Measurements from ENCODE around the gene SLC22A14. TPM values are rescaled to one million over a fixed set of nuclear protein-coding genes. Genes with fewer than 3 reads are reported as not detected.
"Not testable (repeated sequence)": the region's sequence is repeated elsewhere in the genome, so short reads cannot be mapped to it uniquely, and the experiment has no call there.

The SLC22A14 gene
- total RNA-seq, 2 experiments from 2014 or later = not detected

DNA sequence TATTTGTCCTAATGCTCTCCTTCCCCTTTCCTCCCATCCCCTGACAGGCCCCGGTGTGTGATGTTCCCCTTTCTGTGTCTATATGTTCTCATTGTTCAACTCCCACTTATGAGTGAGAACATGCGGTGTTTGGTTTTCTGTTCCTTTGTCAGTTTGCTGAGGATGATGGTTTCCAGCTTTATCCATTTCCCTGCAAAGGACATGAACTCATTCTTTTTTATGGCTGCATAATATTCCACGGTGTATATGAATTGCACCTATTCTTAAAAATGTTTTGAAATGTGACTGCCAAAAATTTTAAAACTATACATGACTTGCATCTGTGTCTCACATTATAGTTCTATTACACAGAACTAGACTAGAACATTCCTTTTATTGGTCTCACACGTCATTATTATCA, 38.5 kb downstream of the SLC22A14 start:
- H3K9me3 Mint-ChIP-seq; POLR2A ChIA-PET; DNase-seq; CTCF ChIA-PET; H3K4me3 Mint-ChIP-seq; H3K27ac Mint-ChIP-seq; H3K4me1 Mint-ChIP-seq; H3K36me3 Mint-ChIP-seq (ENCODE audit: low read depth): not testable (repeated sequence)
- H3K27me3 Mint-ChIP-seq = peaks cover 10% of the 10 kb centered on the region

DNA sequence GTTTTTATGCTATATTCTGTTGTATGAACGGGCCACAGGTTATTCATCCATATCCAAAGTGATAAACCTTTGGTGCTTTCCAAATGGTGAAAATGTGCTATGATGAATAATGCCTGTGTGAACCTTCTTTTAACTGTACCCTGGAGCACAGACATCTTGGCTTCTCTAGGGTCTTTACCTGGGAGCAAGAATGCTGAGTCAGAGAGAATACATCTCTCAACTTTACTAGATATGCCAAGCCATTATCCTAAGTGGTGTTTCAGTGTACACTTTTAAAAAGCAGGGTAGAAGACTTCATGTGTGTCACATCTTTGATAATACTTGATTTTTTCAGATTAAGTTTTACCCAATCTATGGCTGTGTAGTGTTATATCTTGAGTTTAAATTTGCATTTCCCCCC, 41.0 kb downstream of the SLC22A14 start:
- CTCF ChIA-PET = no interaction called here

DNA sequence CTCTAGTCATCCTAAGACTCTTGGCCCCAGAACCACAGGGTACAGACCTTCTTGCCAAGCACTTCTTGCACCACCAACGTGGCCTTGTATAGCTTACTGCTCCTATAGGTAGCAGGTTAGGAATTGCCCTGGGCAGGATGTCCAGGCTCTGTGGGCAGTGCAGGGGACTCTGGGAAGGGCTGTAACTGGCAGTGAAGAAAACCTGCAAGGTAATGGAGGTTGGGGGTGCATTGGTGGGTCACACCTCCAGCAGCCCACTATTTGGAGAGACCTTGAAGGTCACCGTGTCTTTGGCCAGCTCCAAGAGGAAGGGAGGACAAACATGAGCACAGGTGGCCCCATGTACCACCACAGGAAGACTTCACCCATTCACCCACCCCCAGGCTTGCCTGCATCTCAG, 43.2 kb downstream of the SLC22A14 start:
- Mint-ChIP-seq H3K4me1 (peaks cover 10% of the 10 kb centered on the region), H3K27me3 (peaks cover 10% of the 10 kb centered on the region), H3K27ac (no peak overlapping the region), H3K36me3 (ENCODE audit: low read depth) (peaks cover 4% of the 10 kb centered on the region), H3K9me3 (peaks cover 5% of the 10 kb centered on the region), H3K4me3 (no peak overlapping the region)
- ChIA-PET CTCF (no interaction called here), POLR2A (no interaction called here)
- no peak for DNase-seq

More for the DNA sequence above, 41.0 kb downstream of the SLC22A14 start:
- Mint-ChIP-seq H3K4me1 (peaks cover 7% of the 10 kb centered on the region), H3K4me3 (no peak overlapping the region), H3K27ac (no peak overlapping the region), H3K36me3 (ENCODE audit: low read depth) (peaks cover 4% of the 10 kb centered on the region), H3K27me3 (peaks cover 10% of the 10 kb centered on the region), H3K9me3 (peaks cover 5% of the 10 kb centered on the region)
- no peak for DNase-seq
- POLR2A ChIA-PET = no interaction called here

DNA sequence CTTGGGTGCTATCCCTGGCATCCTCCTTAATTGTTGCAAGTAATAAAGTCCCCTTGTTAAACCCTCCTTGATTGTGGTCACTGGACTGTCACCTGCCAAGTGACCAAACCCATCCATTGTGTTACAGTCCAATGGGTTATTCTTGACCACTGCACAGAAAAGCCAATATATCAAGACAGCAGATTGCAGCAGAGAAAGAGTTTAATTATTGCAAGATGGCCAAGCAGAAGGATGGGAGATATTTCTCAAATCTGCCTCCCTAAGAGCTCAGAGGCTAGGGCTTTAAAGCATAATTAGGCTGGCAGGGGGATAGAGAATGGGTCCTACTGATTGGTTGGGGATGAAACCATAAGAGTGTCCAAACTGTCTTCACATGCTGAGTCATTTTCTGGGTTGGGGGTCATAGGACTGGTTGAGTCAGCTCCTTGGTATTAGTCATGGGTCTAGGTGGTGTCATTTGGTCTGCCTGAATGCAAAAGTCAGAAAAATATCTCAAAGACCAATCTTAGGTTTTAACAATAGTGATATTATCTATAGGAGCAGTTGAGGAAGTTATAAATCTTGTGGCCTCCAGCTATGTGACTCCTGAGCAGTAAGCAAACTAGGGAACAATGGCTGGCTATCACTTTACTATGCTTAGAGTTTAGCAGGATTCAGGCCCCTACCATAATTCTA, 45.4 kb downstream of the SLC22A14 start:
- H3K4me1 Mint-ChIP-seq = peaks cover 10% of the 10 kb centered on the region
- H3K9me3 Mint-ChIP-seq = peaks cover 5% of the 10 kb centered on the region
- ChIA-PET POLR2A (interaction anchor here (1.4 kb wide), 1 partner anchor 29 kb away, joined by 3 read pairs; no protein-coding TSS in a partner anchor), CTCF (interaction anchor here (0.8 to 1.2 kb wide), 4 partner anchors 20 to 331 kb away, joined by 3 to 4 read pairs (median 4); partner anchors contain the start of gene XYLB)
- peaks cover 4% of the 10 kb centered on the region for H3K36me3 Mint-ChIP-seq (ENCODE audit: low read depth)
- DNase-seq = no peak
- no peak overlapping the region for H3K27ac Mint-ChIP-seq
- no peak overlapping the region for H3K4me3 Mint-ChIP-seq
- H3K27me3 Mint-ChIP-seq = peaks cover 8% of the 10 kb centered on the region

DNA sequence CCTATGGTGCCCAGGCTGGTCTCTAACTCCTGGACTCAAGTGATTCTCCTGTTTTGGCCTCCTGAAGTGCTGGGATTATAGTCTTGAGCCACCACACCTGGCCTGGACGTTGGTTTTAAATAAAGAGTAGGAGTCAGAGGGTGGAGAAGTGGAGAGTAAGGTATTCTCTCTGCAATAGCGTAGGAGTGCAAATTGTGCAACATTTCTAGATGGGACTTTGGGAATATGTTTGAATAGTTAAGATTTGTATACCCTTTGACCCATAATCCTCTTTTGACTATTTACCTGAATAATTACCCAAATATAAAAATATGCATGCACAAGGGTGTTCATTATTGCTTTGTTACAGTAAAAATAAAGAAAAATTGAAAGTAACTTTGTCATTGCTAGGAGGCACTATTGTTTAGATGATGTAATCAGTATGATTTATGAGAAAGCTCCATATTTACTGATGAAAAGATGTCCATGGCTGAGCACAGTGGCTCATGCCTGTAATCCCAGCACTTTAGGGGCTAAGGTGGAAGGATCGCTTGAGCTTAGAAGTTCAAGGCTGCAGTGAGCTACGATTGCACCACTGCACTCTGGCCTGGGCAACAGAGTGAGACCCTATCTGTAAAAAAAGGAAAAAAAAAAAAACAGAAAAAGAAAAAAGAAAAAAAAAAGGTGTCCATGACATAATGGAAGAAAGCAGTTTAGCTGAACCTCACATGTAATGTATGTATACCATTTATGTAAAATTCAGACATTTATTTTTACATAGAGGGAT, 49.3 kb downstream of the SLC22A14 start:
- CTCF ChIA-PET = no interaction called here

DNA sequence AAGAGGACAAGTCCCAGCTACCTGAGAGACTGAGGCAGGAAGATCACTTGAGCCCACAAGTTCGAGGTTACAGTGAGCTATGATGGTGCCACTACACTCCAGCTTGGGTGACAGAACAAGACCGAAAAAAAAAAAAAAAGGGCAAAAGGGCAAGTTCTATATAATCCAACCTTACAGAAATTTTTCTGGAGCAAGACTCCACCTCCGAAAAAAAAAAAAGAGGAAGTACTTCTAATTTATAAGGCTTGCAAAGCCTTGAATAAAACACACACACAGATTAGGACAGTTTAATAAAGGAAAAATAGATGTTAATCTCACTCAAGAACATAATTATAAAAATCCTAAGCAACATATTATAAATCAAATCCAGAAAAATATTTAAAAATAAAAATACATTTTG, 50.1 kb downstream of the SLC22A14 start:
- H3K27ac Mint-ChIP-seq = no peak overlapping the region
- no peak overlapping the region for H3K4me3 Mint-ChIP-seq
- no peak for DNase-seq
- peaks cover 3% of the 10 kb centered on the region for H3K36me3 Mint-ChIP-seq (ENCODE audit: low read depth)
- ChIA-PET CTCF (no interaction called here), POLR2A (no interaction called here)
- peaks cover 1% of the 10 kb centered on the region for H3K9me3 Mint-ChIP-seq
- H3K27me3 Mint-ChIP-seq = peaks cover 4% of the 10 kb centered on the region
- peaks cover 9% of the 10 kb centered on the region for H3K4me1 Mint-ChIP-seq

More for the DNA sequence above, 49.3 kb downstream of the SLC22A14 start:
- Mint-ChIP-seq H3K4me3 (no peak overlapping the region), H3K27me3 (peaks cover 4% of the 10 kb centered on the region), H3K4me1 (peaks cover 10% of the 10 kb centered on the region), H3K36me3 (ENCODE audit: low read depth) (peaks cover 4% of the 10 kb centered on the region), H3K9me3 (peaks cover 3% of the 10 kb centered on the region), H3K27ac (no peak overlapping the region)
- no peak for DNase-seq
- POLR2A ChIA-PET = no interaction called here

DNA sequence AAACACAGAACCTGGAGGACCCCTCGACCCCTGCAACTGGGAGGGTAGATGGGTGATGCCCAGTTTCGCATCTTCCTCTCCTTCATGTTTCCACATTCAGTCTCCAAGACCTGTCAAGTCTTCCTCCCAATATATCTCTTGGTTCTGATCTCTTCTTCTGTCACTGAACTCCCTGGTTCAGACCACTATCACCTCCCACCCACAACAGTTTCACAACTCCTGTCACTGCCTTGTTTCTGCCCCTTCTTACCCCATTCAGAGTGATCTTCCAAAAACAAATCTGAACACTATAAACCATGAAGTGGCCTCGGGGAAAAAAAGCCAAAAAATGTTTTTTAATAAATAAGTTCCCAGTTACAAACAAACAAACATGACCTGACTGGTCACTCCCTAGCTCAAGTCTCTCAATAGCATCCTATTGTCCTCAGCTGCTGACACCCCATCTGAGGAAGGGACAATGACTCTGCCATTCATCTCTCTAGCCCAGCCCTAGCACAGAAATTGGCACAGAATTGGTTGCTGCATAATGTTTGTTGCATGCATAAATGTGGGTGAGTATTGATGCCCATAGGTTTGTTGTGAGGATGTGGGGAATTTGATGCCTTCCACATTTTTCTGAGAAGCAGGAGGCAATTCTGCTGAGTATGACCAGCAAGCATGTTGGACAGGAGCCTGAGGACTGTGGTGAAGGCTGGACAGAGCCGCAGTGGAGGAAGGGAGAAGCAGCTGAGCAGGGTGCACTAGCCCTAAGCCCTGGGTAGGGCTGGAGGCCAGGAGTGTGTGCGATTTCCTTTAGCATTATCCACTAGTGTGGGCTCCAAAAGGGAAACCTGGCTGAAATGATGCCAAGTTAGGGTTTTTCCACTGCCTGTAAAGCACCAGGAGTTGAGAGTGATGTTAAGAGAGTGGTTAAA, 52.3 kb downstream of the SLC22A14 start:
- Mint-ChIP-seq H3K27ac (no peak overlapping the region), H3K4me1 (no peaks in the 10 kb centered on the region), H3K27me3 (peaks cover 6% of the 10 kb centered on the region), H3K36me3 (ENCODE audit: low read depth) (no peaks in the 10 kb centered on the region), H3K9me3 (no peaks in the 10 kb centered on the region), H3K4me3 (no peak overlapping the region)
- POLR2A ChIA-PET = no interaction called here
- DNase-seq = no peak
- CTCF ChIA-PET = interaction anchor here (1.2 to 1.6 kb wide), 2 partner anchors 9 to 12 kb away, joined by 6 read pairs; partner anchors contain the start of gene XYLB

DNA sequence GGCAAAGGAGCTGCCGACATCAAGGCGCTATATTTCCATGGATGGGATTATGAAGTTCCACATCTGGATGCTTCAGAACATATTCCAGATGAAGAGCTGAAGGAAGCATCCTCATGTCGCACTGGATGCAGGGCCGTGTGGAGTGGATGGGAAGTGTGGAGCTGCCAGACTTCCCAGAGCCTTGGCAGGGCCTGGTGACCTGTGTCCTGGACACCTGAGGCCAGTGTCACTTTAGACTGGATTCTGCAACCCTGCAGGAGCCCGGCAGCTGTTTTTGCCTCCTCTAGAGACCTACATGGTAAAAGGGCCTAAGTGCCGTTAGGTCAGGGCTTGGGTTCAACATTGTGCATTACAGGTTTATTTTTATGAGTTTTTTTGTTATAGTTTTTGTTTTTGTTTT, 53.2 kb downstream of the SLC22A14 start:
- Mint-ChIP-seq H3K9me3 (no peaks in the 10 kb centered on the region), H3K4me3 (no peak overlapping the region), H3K36me3 (ENCODE audit: low read depth) (no peaks in the 10 kb centered on the region), H3K27me3 (peaks cover 10% of the 10 kb centered on the region), H3K4me1 (no peaks in the 10 kb centered on the region), H3K27ac (no peak overlapping the region)
- DNase-seq = no peak
- POLR2A ChIA-PET = no interaction called here
- CTCF ChIA-PET = interaction anchor here (0.8 to 1.6 kb wide), 3 partner anchors 8 to 11 kb away, joined by 3 to 6 read pairs (median 6); partner anchors contain the start of gene XYLB

DNA sequence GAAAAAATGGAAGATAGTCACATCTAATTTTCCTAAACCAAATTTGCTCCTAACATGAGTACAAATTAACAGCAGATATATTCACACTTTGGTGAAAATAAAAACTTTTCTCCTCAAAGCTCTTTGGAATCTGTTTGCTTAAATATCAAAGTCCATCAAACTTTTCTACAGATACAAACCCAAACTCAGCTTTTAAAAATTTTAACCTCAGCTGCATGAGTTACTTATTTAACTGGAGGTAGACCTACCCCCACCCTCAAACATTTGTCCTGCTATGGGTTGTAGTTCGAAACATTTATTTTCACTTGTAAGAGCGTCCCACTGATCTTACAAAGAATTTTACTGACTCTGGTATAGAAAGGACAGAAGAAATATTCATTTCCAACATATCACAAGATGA, 55.6 kb downstream of the SLC22A14 start:
- CTCF ChIA-PET = interaction anchor here (0.8 to 1.0 kb wide), 2 partner anchors 9 to 183 kb away, joined by 3 read pairs; partner anchors contain the start of gene XYLB

DNA sequence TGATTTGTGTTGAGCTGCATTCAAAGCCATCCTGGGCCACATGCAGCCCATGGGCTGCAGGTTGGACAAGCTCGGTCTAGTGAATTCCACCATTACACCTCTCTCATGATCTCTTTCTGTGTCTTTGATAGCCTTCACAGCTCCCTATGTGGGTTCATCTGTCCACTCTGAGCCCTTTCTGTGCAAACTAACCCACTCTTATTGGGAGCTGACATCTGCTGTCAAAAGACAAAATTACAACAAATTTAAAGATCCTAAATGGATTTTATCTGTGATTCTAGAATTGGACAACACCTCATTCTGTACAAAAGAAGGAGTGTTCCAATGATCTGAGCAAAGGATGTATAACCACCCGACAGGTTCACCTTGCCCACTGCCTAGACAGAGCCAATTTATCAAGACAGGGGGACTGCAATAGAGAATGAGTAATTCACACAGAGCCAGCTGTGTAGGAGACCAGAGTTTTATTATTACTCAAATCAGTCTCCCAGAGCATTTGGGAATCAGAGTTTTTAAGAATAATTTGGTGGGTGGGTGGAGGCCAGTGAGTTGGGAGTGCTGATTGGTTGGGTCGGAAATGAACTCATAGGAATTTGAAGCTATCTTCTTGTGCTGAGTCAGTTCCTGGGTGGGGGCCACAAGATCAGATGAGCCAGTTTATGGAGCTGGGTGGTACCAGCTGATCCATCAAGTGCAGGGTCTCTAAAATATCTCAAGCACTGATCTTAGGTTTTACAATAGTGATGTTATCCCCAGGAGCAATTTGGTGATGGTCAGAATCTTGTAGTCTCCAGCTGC, 61.9 kb downstream of the SLC22A14 start:
- H3K27ac Mint-ChIP-seq = no peak overlapping the region
- H3K36me3 Mint-ChIP-seq (ENCODE audit: low read depth) = no peaks in the 10 kb centered on the region
- no peaks in the 10 kb centered on the region for H3K9me3 Mint-ChIP-seq
- H3K4me3 Mint-ChIP-seq = no peak overlapping the region
- ChIA-PET POLR2A (interaction anchor here (1.1 kb wide), 1 partner anchor 207 kb away, joined by 3 read pairs; the partner anchor contains the start of gene ACAA1), CTCF (interaction anchor here (0.8 to 3.7 kb wide), 8 partner anchors 9 to 369 kb away, joined by 3 to 90 read pairs (median 4); partner anchors contain the start of gene OXSR1)
- H3K4me1 Mint-ChIP-seq = peaks cover 23% of the 10 kb centered on the region
- peaks cover 15% of the 10 kb centered on the region for H3K27me3 Mint-ChIP-seq
- no peak for DNase-seq

More for the DNA sequence above, 55.6 kb downstream of the SLC22A14 start:
- DNase-seq = no peak
- H3K4me1 Mint-ChIP-seq = no peaks in the 10 kb centered on the region
- peaks cover 13% of the 10 kb centered on the region for H3K27me3 Mint-ChIP-seq
- H3K9me3 Mint-ChIP-seq = no peaks in the 10 kb centered on the region
- no peaks in the 10 kb centered on the region for H3K36me3 Mint-ChIP-seq (ENCODE audit: low read depth)
- H3K27ac Mint-ChIP-seq = no peak overlapping the region
- POLR2A ChIA-PET = no interaction called here
- H3K4me3 Mint-ChIP-seq = no peak overlapping the region

DNA sequence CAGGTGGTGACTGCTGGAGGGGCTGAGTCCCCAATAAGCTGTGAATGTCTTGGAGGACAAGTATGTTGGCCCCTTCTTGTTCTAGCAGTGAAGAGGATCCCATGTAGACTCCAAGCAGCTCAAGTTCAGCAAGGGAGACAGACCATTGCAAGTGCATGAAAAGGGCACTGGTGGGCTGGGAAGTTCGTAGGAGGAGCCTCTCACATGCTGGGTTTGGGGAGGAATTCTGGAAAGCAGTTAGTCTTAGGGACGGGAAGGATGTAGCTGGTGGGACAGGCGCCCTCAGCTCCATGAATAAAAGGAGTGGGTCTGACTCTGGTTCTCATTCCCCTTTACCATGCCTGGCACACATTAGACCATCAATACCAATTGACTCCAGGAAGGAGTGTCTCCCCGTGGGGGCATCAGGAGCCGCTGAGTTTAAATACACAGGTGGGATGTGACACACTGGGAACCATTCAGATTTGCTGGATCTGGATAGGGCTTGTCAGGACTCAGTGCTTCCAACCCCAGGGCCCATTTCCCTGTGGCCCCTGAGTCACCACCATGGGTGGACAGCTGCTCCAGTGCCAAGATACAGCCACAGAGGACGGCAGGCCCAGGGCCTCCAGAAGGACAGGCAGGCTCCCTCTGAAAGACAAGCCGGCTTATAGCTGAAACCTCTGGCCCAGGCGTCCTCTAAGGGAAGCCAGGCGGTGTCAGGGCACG, 63.9 kb downstream of the SLC22A14 start:
- CTCF ChIA-PET = interaction anchor here (0.7 to 3.7 kb wide), 49 partner anchors 8 to 378 kb away, joined by 3 to 90 read pairs (median 4); partner anchors contain the start of genes ACAA1, DLEC1, EXOG and OXSR1
- Mint-ChIP-seq H3K9me3 (no peaks in the 10 kb centered on the region), H3K4me1 (peaks cover 23% of the 10 kb centered on the region), H3K27me3 (peaks cover 7% of the 10 kb centered on the region), H3K27ac (no peak overlapping the region), H3K4me3 (peak overlapping the region; percentile 66), H3K36me3 (ENCODE audit: low read depth) (no peaks in the 10 kb centered on the region)
- POLR2A ChIA-PET = interaction anchor here (0.9 to 2.7 kb wide), 6 partner anchors 28 to 209 kb away, joined by 3 to 11 read pairs (median 6); partner anchors contain the start of genes ACAA1, EXOG and OXSR1
- no peak for DNase-seq
